GM18520 (cell line): ENCODE data around the gene ATG16L2.
"Not testable (repeated sequence)": the region's sequence is repeated elsewhere in the genome, so short reads cannot be mapped to it uniquely, and the experiment has no call there.

Experiments
- ATAC-seq: cut with Tn5 transposase; IDR thresholded peaks from one replicate; pipeline ENCODE4 v1.9.1; 2021; ENCODE audit not compliant: unreplicated experiment

The ATG16L2 gene

DNA sequence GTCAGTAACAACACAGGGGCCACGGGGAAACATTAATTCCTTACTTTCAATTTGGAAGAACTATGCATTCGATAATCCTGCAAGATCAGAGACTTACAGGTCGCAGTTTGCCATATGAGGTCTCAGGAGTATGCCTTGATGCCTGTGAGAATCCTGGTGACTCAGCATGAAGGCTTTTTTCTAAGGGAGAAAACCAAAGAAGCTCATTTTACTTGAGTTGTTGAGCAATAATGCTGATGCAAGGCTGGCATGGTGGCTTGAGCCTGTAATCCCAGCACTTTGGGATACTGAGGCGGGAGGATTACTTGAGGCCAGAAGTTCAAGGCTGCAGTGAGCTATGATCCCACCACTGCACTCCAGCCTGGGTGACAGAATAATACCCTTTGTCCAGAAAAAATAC, 26.6 kb downstream of the ATG16L2 start:
- no peak for ATAC-seq

DNA sequence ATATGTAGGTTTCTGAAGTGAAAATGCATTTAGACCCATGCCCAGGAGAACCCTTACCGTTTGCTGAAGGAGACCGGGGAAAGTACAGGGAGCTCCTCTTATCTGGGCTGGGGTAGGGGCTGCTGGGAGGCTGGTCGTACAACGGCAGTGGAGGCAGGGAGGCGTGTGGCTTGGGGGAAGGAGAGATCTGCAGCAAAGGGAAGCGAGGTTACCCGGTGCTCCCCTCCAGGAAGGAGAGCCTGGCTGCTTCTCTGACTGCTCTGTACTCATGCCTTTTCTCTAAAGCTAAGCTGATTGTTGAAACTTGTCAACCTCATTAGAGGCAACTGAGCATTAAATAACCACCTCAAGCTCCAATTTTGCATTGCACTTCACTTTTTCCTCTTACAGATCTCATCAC, 27.2 kb downstream of the ATG16L2 start:
- ATAC-seq: no peak

DNA sequence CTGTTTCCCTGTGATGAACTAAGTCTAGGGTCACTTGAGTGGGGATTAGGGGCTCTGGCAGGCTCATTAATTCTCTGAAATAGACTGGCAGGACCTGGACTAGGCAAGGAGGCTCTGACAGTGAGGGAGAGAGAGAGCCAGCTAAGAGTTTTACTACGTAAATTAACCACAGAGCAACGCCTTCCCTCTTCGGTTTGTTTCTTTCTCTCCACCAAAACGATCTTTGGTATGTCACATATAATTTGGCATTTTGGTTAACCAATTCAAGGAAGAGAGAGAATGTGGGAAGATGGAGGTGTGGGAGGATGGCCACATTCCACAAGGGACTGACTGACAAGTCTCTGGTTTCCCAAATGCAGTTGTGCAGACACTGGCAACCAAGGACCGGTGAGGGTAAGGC, 27.9 kb downstream of the ATG16L2 start:
- ATAC-seq: no peak

DNA sequence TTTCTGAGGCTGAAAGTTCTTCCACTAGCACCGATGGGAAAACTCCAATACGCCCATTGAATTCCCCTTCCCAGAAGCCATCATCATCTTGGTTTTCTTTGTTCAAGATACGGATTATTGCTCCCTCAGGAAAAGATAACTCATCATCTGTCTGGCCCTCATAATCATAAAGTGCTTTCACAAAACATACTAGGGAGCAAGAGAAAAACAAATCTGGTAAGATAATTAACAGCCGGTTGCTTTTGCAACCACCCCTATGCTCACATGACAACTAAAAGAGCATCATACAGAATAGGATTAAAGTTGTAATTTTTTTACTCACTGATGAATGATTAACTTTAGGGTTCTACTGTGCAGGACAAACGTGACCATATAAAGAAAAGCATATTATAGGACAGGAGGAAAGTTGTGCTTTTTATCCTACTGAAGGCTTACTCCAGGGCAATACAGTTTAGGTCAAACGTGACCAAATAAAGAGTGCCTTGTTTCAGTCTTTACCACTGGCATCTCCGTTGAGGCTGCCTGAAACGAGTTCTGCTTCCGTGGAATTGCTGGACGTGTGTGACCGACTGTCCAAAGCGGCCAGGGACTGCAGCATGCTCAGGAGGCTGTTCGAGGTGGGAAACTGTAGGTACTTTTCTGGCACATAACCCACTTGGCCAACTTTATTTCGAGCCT, 28.6 kb downstream of the ATG16L2 start:
- ATAC-seq: no peak

DNA sequence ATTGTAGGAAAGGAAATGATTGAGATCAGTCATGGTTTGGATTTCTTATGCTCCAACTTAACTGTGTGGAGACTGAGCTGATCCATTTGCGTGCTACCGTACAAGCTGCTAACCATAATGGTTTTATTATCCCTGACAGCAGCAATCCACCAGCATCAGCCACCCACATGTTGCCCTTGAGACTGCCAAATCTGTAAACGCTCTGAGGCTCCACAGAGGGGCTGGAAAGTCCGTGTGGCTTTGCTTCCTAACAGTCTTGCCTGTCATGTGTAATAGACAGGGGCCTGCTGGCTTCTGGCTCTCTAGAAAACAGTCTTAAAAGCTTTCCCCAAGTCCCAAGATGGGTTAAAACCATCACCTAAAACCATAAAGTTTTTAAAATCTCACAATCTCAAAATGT, 30.1 kb downstream of the ATG16L2 start:
- no peak for ATAC-seq

DNA sequence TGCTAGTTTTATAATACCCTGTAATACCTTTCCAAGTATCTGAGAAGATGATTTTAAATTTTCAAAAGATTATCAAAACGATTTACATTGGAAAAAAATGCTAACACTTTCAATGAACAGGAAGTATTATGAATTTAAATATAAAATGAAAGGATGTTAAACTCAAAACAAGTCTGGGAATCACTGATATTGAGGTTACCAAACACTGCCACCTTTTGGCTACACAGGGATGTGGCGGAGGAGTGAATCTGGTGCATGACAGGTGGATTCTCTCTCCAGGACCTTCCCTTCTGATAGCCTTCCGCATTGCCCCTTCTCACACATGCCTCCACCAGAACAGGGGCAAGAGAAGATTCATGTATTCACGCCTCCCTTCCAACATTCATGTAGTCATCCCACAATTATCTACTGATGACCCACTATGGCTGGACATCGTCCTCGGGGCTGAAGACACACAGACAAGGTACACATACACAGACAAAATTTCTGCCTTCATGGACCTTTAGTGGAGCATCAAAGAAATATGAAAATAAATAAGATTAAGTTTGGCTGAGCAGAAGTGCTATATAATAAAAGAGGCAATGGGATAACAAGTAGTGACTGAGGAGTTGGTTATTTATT, 34.7 kb downstream of the ATG16L2 start:
- ATAC-seq: no peak

DNA sequence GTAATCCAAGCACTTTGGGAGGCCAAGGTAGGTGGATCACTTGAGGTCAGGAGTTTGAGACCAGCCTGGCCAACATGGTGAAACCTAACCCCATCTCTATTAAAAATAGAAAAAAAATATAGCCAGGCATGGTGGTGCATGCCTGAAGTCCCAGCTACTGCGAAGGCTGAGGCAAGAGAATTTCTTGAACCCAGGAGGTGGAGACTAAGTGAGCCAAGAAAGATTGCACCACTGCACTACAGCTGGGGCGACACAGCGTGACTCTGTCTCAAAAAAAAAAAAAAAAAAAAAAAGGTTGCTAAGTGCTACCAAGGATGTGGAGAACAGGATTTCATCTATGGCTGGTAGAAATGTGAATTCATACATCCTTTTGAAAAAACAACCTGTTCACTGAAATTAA, 36.6 kb downstream of the ATG16L2 start:
- ATAC-seq: no peak

DNA sequence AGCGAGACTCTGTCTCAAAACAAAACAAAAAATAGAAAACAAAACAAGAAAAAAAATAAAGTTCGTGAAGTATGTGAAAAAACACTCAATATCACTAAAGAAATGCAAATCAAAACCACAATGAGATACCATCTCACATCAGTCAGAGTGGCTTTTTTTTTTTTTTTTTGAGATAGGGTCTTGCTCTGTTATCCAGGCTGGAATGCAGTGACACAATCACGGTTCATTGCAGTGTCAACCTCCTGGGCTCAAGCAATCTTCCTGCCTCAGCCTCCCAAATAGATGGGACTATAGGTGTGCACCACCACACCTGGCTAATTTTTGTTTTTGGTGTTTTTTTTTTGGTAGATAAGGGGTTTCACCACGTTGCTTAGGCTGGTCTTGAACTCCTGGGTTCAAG, 37.5 kb downstream of the ATG16L2 start:
- no peak for ATAC-seq

DNA sequence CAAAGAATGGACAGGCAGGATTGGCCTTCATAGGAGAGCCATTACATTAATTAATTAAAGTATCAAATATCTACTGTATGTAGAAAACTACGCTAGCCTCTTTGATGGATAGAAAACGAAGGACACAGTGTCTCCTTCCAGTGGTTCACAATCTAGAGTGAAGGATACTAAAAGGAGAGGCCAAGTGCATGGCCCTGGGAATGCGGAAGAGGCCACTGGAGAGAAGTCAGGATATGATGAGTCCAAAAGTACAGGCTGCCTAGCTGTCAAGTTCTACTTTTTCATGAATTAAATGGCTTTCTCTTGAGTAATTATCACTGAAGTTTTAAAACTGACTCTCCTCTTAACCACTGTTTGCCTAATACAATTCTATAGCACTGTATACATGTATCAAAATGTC, 41.9 kb downstream of the ATG16L2 start:
- no peak for ATAC-seq

DNA sequence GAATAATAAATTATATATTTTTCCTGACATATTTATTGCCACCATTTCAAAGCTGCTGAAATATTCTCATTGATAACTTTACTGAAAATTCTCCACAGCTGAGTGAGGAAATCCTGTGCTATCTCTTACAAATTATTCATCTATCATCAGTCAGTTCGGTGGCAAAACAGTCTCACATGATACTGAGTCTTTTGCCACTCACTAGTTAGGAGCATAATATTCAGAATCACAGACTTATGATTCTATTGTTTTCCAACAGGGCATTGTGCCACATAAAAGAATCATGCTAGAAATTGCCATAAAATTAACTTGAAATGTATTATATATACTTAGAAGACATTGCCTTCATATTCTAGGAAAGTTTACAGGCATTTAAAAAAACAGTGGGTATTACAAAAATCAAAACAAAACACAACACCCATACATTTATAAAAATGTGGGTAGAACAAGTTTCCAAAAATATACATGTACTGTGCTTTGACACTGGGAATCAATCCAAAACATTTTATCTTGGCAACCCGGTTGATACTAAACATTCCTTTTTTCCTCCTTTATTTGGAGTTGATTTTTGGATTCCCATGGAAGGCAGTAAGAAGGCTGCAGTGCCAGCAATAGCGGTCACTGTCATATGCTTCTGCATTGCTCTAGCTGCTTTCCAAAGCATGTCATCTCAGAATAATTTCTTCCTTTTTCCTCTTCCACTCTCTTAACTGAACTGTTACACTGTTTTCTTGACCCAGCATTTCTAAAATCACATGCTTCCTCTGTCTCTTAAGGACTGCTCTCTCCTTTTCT, 42.5 kb downstream of the ATG16L2 start:
- ATAC-seq: no peak

DNA sequence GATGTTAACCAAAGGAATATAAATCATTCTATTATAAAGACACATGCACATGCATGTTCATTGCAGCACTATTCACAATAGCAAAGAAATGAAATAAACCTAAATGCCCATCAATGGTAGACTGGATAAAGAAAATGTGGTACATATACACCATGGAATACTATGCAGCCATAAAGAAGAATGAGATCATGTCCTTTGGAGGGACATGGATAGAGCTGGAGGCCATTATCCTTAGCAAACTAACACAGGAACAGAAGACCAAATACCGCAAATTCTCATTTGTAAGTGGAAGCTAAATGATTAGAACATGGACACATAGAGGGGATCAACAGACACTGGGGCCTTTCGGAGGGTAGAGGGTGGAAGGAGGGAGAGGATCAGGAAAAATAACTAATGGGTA, 44.1 kb downstream of the ATG16L2 start:
- not testable (repeated sequence) for ATAC-seq

DNA sequence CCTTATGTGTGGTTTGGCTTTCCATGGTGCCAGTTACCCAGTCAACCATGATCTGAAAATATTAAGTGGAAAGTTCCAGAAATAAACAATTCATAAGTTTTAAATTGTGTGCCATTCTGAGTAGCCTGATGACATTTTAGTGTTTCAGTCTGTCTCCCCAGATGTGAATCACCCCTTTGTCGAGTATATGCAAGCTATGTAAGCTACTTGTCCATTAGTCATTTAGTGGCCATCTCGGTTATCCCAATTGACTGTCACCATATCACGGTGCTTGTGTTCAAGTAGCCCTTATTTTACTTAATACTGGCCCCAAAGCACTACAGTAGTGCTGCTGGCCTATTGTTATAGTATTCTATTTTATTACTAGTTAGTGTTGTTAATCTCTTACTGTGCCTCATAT, 44.9 kb downstream of the ATG16L2 start:
- ATAC-seq: no peak

DNA sequence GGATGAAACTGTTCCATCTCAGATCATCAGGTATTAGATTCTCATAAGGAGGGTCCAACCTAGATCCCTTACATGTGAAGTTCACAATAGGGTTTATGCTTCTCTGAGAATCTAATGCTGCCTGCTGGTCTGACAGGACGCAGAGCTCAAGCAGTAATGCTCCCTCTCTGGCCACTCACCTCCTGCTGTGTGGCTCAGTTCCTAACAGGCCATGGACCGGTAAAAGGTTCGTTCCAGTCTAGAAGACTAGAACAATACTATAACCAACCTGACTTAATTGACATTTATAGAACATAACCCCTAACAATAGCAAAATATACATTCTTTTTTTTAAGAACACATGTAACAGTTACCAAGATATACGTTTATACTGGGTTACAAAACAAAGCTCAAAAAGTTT, 45.8 kb downstream of the ATG16L2 start:
- ATAC-seq: no peak

DNA sequence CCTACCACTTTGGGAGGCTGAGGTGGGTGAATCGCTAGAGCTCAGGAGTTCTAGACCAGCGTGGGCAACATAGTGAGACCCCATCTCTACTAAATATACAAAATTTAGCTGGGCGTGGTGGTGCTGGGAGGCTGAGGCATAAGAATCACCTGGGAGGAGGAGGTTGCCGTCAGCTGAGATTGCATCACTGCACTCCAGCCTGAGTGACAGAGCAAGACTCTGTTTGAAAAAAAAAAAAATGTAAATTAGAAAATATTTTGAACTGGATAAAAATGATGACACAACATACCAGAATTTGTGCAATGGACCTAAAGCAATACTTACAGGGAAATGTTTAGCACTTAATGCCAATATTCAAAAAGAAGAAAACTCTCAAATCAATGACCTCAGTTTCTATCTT, 46.4 kb downstream of the ATG16L2 start:
- ATAC-seq: no peak

DNA sequence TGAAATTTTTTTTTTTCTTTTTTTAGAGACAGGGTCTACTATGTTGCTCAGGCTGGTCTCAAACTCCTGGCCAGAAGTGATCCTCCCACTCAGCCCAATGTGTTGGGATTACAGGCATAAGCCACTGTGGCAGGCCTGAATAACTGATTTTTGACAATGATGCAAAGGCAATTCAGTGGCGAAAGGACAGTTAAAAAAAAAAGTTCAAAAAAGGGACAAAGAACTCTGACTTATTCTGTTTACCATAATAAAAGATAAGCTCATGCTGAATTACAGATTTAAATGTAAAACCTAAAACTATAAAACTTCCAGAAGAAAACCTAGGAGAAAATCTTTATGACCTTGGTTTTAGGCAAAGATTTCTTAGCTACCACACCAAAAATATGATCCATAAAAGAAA, 48.9 kb downstream of the ATG16L2 start:
- ATAC-seq: no peak

DNA sequence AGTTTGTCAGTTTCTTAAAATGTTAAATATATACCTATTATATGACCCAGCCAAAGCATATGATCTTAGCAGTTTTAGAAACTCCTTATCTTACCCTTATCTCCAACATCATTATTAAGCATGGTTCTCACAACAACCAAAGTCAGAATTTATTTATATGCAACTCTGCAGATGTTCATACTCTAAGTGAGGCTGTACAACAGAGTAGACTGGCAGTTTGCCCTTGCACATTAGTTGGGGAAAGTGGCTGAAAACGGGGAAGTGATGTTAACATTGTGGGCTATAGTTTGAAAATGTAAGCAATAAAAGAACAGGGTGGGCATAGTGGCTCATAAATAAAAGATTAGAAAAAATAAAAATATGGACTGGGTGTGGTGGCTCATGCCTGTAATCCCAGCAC, 49.7 kb downstream of the ATG16L2 start:
- ATAC-seq: no peak

DNA sequence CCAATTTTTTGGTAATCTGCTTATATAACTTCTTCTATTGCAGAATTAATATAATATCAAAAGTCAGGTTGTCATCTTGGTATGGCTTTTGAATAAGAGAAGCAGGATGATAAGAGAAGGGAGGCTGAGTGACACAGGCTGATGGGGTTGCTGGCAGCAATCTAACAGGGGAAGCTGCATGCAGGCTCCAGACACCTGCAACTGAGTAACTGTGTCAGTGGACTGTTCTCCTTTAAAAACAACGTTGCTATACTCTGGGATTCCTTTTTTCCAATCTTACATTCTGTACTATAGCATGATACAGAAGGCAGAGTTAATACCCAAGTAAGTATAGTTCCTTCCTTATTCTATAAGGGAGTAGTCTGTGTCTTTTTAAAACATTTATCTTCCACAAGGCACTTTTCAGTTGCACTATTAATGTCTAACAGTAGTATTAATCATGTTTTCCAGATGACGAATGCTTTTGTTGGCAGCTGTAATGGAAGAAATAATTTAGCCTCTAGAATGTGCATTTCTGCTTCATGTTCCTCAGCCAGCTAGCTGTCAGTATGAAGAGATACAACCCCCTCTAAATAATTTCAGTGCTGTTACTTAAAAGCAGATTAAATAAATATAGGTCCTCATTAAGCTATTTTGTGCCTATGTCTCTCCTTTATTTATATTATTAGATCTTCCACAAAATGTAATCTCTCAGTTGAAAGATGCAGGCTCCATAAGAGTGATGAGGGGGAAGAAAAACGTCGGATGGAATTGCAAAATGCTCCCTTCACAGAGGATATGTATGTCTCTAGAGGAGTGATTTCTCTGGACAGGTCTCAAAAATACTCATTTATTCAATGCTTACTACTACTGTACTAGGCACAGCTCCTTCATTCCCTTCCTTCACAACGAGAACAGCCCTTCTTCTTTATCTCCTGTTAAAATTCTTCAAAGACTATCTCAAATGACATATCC, 50.8 kb downstream of the ATG16L2 start:
- ATAC-seq: no peak

DNA sequence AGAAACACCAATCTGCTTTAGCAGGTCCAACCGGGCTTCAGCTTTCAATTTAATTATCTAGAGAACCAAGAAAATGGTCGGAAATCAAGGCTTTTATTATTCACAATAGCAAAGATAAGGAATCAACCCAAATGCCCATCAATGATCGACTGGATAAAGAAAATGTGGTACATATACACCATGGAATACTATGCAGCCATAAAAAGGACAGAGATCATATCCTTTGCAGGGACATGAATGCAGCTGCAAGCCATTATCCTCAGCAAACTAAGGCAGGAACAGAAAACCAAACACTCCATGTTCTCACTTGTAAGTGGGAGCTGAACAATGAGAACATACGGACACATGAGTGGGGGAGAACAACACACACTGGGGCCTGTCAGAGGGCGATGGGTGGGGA, 53.8 kb downstream of the ATG16L2 start:
- no peak for ATAC-seq

DNA sequence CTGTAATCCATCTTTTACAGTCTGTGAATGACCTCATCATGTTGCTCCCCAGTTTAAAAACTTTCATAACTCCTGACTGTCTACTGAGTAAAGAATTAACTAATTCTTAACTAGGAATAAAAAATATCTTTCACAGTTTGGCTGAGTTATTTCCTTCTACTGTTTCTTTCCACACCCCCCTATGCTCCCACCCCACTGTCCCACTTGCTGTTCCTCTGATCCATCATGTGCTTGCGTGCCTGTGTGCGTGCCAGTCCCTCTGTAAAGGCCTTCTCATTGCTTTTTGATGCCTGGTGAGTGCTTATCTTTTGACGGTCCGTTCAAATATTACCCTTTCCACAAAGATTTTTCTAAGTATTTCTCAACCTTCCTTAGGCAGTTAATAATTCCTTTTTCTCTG, 55.6 kb downstream of the ATG16L2 start:
- no peak for ATAC-seq

DNA sequence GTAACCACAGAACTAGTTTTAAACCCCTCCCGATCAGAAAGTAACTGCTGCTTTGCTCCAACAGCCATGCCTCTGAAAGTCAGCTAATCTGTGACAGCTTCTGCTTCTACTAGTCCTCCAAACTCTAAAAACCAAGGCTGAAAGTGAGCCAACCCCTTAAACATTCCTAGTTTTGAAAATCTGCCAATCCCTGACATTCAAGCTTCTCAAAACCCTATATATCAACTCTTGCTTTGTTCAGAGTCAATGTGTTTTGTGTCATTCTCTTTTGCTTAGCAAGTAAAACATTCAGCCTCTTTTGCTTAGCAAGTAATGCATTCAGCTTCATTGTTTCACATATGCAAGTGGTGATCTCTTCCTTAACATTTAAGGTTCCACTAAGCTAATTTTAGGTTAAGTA, 56.9 kb downstream of the ATG16L2 start:
- ATAC-seq: no peak

DNA sequence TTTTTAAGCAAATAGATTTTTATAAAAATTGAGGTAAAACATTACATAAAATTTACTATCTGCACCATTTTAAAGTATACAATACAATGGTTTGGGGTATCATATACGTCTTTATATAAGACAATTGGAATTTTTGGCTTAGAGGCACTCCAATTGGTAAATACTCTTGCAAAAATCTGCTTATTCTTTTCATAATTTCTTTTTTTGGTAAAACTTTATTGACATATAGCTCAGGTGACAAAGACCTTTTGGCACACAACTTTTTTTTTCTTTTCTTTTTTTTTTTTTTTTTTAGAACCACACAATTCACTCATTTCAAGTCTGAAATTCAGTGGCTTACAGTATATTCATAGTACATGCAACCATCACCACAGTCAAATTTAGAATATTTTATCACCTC, 57.8 kb downstream of the ATG16L2 start:
- ATAC-seq: no peak
